Prostate gland (tissue), 2 donors: ENCODE results near the gene GRAMD1C. TPM values are rescaled to one million over a fixed set of nuclear protein-coding genes. Genes with fewer than 3 reads are reported as not detected.

Experiments used
- DNase-seq: peaks from one replicate; pipeline ENCODE4 v3.0.0-alpha.2; 2019; ENCODE audit warnings: low spot score
- H3K27ac ChIP-seq, 2 donors: fragments of 200-600 bp; sonication (generic); 2 replicates each; pipeline ENCODE4 v1.5.1; 2017 to 2019
- H3K27me3 ChIP-seq: fragments of 200-600 bp; sonication (generic); replicated peaks from 2 replicates; pipeline ENCODE4 v1.5.1; 2019; ENCODE audit not compliant: insufficient read depth
- H3K36me3 ChIP-seq, 2 donors: fragments of 200-600 bp; sonication (generic); 1 replicate in 1 of 2; 2 replicates in 1 of 2; pipeline versions ENCODE4 v1.5.1 to v1.8.1; 2017 to 2019
- H3K4me1 ChIP-seq: fragments of 200-600 bp; sonication (generic); replicated peaks from 2 replicates; pipeline ENCODE4 v1.5.1; 2019
- H3K4me3 ChIP-seq, 2 donors: fragments of 200-600 bp; sonication (generic); 2 replicates each; pipeline ENCODE4 v1.5.1; 2017 to 2019
- H3K9me3 ChIP-seq: fragments of 200-600 bp; sonication (generic); 2 replicates; pipeline ENCODE4 v1.5.1; 2017
- CTCF ChIP-seq, 4 experiments: fragments of 200-600 bp in 2 of 4; fragments of 450-650 bp in 2 of 4; sonication (generic) in 2 of 4; IDR thresholded peaks; 1 replicate in 3 of 4; 2 replicates in 1 of 4; pipeline ENCODE4 v1.5.1; 2016 to 2019; ENCODE audit warnings: antibody characterized with exemption in 4 of 4, mild to moderate bottlenecking in 2 of 4, moderate library complexity in 2 of 4
- POLR2A ChIP-seq: fragments of 450-650 bp; IDR thresholded peaks from one replicate; pipeline ENCODE4 v1.6.1; 2016; ENCODE audit warnings: antibody characterized with exemption, mild to moderate bottlenecking
- POLR2AphosphoS5 ChIP-seq: sonication (generic); formaldehyde crosslinking; IDR thresholded peaks from one replicate; pipeline ENCODE4 v1.6.1; 2017; ENCODE audit warnings: antibody characterized with exemption
- WGBS: methylation state at CpG from one replicate; pipeline ENCODE4 v1.1.5; 2018; 5-methylcytosine and 5-hydroxymethylcytosine counted together
- intact Hi-C: fragments of 100-400 bp; cut with DNase I; formaldehyde crosslinking; loops from one replicate; pipeline ENCODE4 v1.14.2; 2022
- total RNA-seq, 2 donors: library from RNA; depleted of rRNA; stranded (reverse); fragments of >200 nt; gene quantifications; one replicate each; pipeline ENCODE4 v1.1.0, GENCODE V29; 2016

The GRAMD1C gene
- total RNA-seq, 2 donors from 2014 or later, result 7.4 to 21.4 TPM

DNA sequence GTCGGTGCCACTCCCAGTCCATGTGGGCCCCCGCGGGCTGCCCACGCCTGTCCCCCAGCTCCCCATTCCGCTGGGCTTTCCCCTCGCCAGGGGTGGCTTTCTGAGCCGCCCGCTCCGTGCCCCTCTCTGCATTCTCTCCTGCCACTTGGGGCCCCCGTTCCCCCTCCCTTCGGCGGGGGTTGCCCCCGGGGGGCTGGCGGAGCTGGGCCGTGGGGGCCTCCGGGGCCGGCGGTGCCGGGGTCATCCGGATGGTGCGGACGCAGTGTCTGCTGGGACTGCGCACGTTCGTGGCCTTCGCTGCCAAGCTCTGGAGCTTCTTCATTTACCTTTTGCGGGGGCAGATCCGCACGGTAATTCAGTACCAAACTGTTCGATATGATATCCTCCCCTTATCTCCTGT lies 46.5 kb downstream of the GRAMD1C start:
- Histone ChIP-seq H3K4me1 (no peaks in the 10 kb centered on the region), H3K9me3 (no peaks in the 10 kb centered on the region), H3K27me3 (no peaks in the 10 kb centered on the region), H3K4me3 (no peak overlapping the region), H3K27ac (no peak overlapping the region), H3K36me3 (no peaks in the 10 kb centered on the region)
- no peak for TF ChIP-seq POLR2AphosphoS5
- no peak for TF ChIP-seq POLR2A
- TF ChIP-seq CTCF (IDR thresholded peaks at IDR 0.05), result no peak
- DNase-seq, result no peak
- intact Hi-C loops, result no loop called here
- WGBS, result 96% methylated on average over 30 of the region's 30 CpGs

DNA sequence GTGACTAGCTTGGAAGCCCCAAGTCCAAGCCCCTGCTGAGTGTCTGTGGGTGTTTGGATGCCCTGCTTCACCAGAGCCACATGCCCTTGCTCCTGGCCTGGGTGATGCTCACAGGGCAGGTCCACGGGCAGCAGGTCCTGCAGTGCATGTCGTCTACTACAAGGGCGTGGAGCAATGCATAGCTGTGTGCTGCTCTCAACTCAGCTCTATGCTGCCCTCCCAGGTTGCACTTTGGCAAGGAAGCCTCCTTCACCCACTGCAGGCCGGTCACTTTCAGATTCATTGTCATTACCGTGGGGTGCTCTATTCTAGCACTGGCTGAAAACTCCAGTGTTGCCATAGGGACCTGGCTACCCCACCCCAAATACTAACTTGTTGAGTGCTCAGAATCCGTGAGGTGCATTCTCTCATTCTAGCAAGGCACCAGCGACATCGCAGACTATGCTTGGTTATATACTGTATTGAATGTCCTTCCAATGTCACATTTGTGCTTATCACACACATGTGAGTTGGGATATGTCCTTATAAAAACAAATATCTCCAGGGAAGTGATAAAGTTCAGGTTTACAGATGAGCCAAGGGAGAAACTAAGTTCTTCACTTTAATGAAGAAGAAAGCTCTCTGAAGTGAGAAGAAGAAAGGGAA lies 51.8 kb downstream of the GRAMD1C start:
- no peaks in the 10 kb centered on the region for H3K36me3 ChIP-seq
- no peak overlapping the region for H3K27ac ChIP-seq
- intact Hi-C loops, result no loop called here
- H3K9me3 ChIP-seq, result no peaks in the 10 kb centered on the region
- H3K4me3 ChIP-seq, result no peak overlapping the region
- 76% methylated on average over 8 of the region's 8 CpGs for WGBS
- H3K4me1 ChIP-seq, result no peaks in the 10 kb centered on the region
- no peak for DNase-seq
- H3K27me3 ChIP-seq, result no peaks in the 10 kb centered on the region
- TF ChIP-seq POLR2A (no peak), CTCF (IDR thresholded peaks at IDR 0.05) (no peak), POLR2AphosphoS5 (no peak)

DNA sequence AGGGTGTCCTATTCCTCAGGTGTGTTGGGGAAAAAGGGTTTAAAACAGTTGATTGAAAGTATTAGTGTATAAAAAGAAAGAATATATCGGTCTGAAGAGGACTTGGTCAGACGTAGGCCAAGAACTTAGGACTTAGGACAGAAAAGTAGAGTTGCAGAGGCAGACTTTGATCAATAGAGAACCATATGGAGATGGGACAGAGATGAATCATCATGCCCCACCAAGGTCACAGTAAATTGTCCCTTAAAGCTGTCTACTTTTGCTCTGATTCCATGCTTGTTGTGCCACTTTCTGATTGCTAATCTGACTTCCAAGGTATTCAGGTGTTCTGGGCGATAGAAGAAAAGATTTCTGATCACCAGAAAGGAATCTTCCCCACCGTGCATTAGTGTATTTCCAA lies 56.3 kb downstream of the GRAMD1C start:
- WGBS, result 87% methylated on average over 4 of the region's 4 CpGs
- H3K27ac ChIP-seq, result no peak overlapping the region
- intact Hi-C loops, result no loop called here
- no peak for TF ChIP-seq CTCF (IDR thresholded peaks at IDR 0.05)
- TF ChIP-seq POLR2AphosphoS5, result no peak
- TF ChIP-seq POLR2A, result no peak
- no peak overlapping the region for H3K4me3 ChIP-seq
- no peaks in the 10 kb centered on the region for H3K9me3 ChIP-seq
- no peaks in the 10 kb centered on the region for H3K27me3 ChIP-seq
- H3K4me1 ChIP-seq, result no peaks in the 10 kb centered on the region
- DNase-seq, result no peak
- no peaks in the 10 kb centered on the region for H3K36me3 ChIP-seq

GRCh38 chr3:113895964-113896363 lies 57.4 kb downstream of the GRAMD1C start:
- WGBS, result 95% methylated on average over 3 of the region's 3 CpGs
- no peaks in the 10 kb centered on the region for H3K4me1 ChIP-seq
- H3K27me3 ChIP-seq, result no peaks in the 10 kb centered on the region
- TF ChIP-seq POLR2AphosphoS5, result no peak
- no peak for TF ChIP-seq CTCF (IDR thresholded peaks at IDR 0.05)
- no peak for TF ChIP-seq POLR2A
- no peaks in the 10 kb centered on the region for H3K36me3 ChIP-seq
- no peak for DNase-seq
- intact Hi-C loops, result no loop called here
- no peaks in the 10 kb centered on the region for H3K9me3 ChIP-seq
- H3K4me3 ChIP-seq, result no peak overlapping the region
- H3K27ac ChIP-seq, result no peak overlapping the region

DNA sequence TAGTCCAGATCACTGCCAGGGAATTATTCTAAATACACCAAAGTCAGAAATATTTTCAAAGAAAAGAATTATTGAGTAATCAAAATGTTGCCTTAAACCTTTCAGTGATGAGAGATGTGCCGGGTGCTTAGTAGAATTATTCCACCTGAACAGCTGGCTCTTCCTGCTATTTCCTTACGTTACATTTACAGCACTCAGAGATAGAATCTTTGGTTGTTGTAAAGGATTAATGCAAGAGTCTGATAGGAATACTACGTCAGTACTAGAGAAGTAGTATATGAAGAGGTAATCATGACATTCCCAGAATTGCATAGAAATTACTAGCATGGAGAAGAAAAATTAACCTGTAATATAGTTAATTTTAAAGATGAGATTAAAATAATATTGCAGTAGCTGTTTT lies 58.3 kb downstream of the GRAMD1C start:
- Histone ChIP-seq H3K9me3 (no peaks in the 10 kb centered on the region), H3K36me3 (no peaks in the 10 kb centered on the region), H3K4me3 (peak overlapping the region; percentile 8 to 20), H3K27me3 (no peaks in the 10 kb centered on the region), H3K4me1 (no peaks in the 10 kb centered on the region), H3K27ac (no peak overlapping the region)
- TF ChIP-seq CTCF (IDR thresholded peaks at IDR 0.05) (no peak), POLR2AphosphoS5 (no peak), POLR2A (no peak)
- WGBS, result 49% methylated on average over 3 of the region's 3 CpGs
- intact Hi-C loops, result no loop called here
- no peak for DNase-seq
